HEK293 (cell line): ENCODE results near the gene LDLR.

Source experiments
- GLIS1 ChIP-seq: fragments of 450-650 bp; formaldehyde crosslinking; IDR thresholded peaks from 2 replicates; pipeline ENCODE4 v1.5.1; 2016; ENCODE audit warnings: missing biosample characterization, missing genetic modification characterization
- INSM2 ChIP-seq: fragments of 450-650 bp; formaldehyde crosslinking; IDR thresholded peaks from 2 replicates; pipeline ENCODE4 v1.5.1; 2016; ENCODE audit warnings: missing biosample characterization, missing genetic modification characterization
- KLF16 ChIP-seq: fragments of 450-650 bp; formaldehyde crosslinking; IDR thresholded peaks from 2 replicates; pipeline ENCODE4 v1.5.1; 2017; ENCODE audit warnings: missing biosample characterization, missing genetic modification characterization
- KLF17 ChIP-seq: fragments of 450-650 bp; formaldehyde crosslinking; IDR thresholded peaks from 2 replicates; pipeline ENCODE4 v1.5.1; 2016; ENCODE audit warnings: missing biosample characterization, missing genetic modification characterization
- PRDM2 ChIP-seq: fragments of 450-650 bp; formaldehyde crosslinking; IDR thresholded peaks from 2 replicates; pipeline ENCODE4 v1.5.1; 2016; ENCODE audit warnings: missing biosample characterization, missing genetic modification characterization, borderline replicate concordance
- SP3 ChIP-seq: fragments of 450-650 bp; formaldehyde crosslinking; IDR thresholded peaks from 2 replicates; pipeline ENCODE4 v1.5.1; 2016; ENCODE audit warnings: missing biosample characterization, missing genetic modification characterization
- ZBTB17 ChIP-seq: fragments of 450-650 bp; formaldehyde crosslinking; IDR thresholded peaks from 2 replicates; pipeline ENCODE4 v1.5.1; 2016; ENCODE audit warnings: missing biosample characterization, missing genetic modification characterization
- ZBTB20 ChIP-seq: fragments of 450-650 bp; formaldehyde crosslinking; IDR thresholded peaks from 2 replicates; pipeline ENCODE4 v1.5.1; 2016; ENCODE audit warnings: missing biosample characterization, missing genetic modification characterization
- ZBTB6 ChIP-seq: fragments of 450-650 bp; formaldehyde crosslinking; IDR thresholded peaks from 2 replicates; pipeline ENCODE4 v1.5.1; 2017; ENCODE audit warnings: missing biosample characterization, missing genetic modification characterization
- ZIC2 ChIP-seq: fragments of 450-650 bp; formaldehyde crosslinking; IDR thresholded peaks from 2 replicates; pipeline ENCODE4 v1.5.1; 2016; ENCODE audit warnings: missing biosample characterization, missing genetic modification characterization
- ZNF138 ChIP-seq: fragments of 450-650 bp; formaldehyde crosslinking; IDR thresholded peaks from 2 replicates; pipeline ENCODE4 v1.5.1; 2016; ENCODE audit warnings: missing biosample characterization, missing genetic modification characterization, borderline replicate concordance
- ZNF140 ChIP-seq: fragments of 450-650 bp; formaldehyde crosslinking; IDR thresholded peaks from 2 replicates; pipeline ENCODE4 v1.5.1; 2016; ENCODE audit warnings: missing biosample characterization, missing genetic modification characterization
- ZNF155 ChIP-seq: fragments of 450-650 bp; formaldehyde crosslinking; IDR thresholded peaks from 2 replicates; pipeline ENCODE4 v1.5.1; 2016; ENCODE audit warnings: missing biosample characterization, missing genetic modification characterization
- ZNF211 ChIP-seq: fragments of 450-650 bp; formaldehyde crosslinking; IDR thresholded peaks from 2 replicates; pipeline ENCODE4 v1.5.1; 2016; ENCODE audit warnings: low read depth, missing biosample characterization, missing genetic modification characterization
- ZNF335 ChIP-seq: fragments of 450-650 bp; formaldehyde crosslinking; conservative IDR thresholded peaks from 2 replicates; pipeline ENCODE4 v1.5.1; 2016; ENCODE audit warnings: missing biosample characterization, missing genetic modification characterization
- ZNF37A ChIP-seq: fragments of 450-650 bp; IDR thresholded peaks from 2 replicates; pipeline ENCODE4 v1.5.1; 2018; ENCODE audit warnings: missing biosample characterization, missing genetic modification characterization
- ZNF394 ChIP-seq: fragments of 450-650 bp; formaldehyde crosslinking; IDR thresholded peaks from 2 replicates; pipeline ENCODE4 v1.5.1; 2016; ENCODE audit warnings: missing biosample characterization, missing genetic modification characterization, mild to moderate bottlenecking, moderate library complexity, borderline replicate concordance
- ZNF404 ChIP-seq: fragments of 450-650 bp; formaldehyde crosslinking; IDR thresholded peaks from 2 replicates; pipeline ENCODE4 v1.5.1; 2017; ENCODE audit warnings: missing biosample characterization, missing genetic modification characterization
- ZNF555 ChIP-seq: fragments of 450-650 bp; formaldehyde crosslinking; conservative IDR thresholded peaks from 2 replicates; pipeline ENCODE4 v1.5.1; 2017; ENCODE audit warnings: missing biosample characterization, mild to moderate bottlenecking, missing genetic modification characterization, inconsistent platforms
- ZNF561 ChIP-seq: fragments of 450-650 bp; IDR thresholded peaks from 2 replicates; pipeline ENCODE4 v1.5.1; 2018; ENCODE audit warnings: missing biosample characterization, missing genetic modification characterization, borderline replicate concordance
- TF ChIP-seq, protein P1 (sequence below): fragments of 450-650 bp; formaldehyde crosslinking; conservative IDR thresholded peaks from 2 replicates; pipeline ENCODE4 v1.5.1; 2016; ENCODE audit warnings: low read depth, missing biosample characterization, missing genetic modification characterization
- TF ChIP-seq, protein P2 (sequence below): fragments of 450-650 bp; formaldehyde crosslinking; IDR thresholded peaks from 2 replicates; pipeline ENCODE4 v1.5.1; 2016; ENCODE audit warnings: missing biosample characterization, missing genetic modification characterization
- TF ChIP-seq, protein P3 (sequence below): fragments of 450-650 bp; formaldehyde crosslinking; IDR thresholded peaks from 2 replicates; pipeline ENCODE4 v1.5.1; 2016; ENCODE audit warnings: missing biosample characterization, missing genetic modification characterization

Gene LDLR

GRCh38 chr19:11091703-11092153 is 2.5 kb downstream of the LDLR start (continued):
- TF ChIP-seq ZBTB20 (peak; percentile 37; the same call in 1 of the 2 replicates), ZNF335 (tag by site-specific recombination) (peak; percentile 42; the same call in 1 of the 2 replicates), ZNF211 (tag by site-specific recombination) (no peak), KLF16 (tag by site-specific recombination) (no peak), ZNF37A (tag by site-specific recombination) (no peak), ZNF561 (tag by site-specific recombination) (no peak), ZNF394 (tag by site-specific recombination) (peak; percentile 37; the same call in 1 of the 2 replicates), ZNF155 (tag by site-specific recombination) (no peak), ZIC2 (no peak), ZNF404 (tag by site-specific recombination) (no peak), SP3 (tag by site-specific recombination) (no peak), KLF17 (tag by site-specific recombination) (no peak), ZBTB6 (tag by site-specific recombination) (no peak), PRDM2 (tag by site-specific recombination) (no peak), ZNF555 (no peak), GLIS1 (no peak), ZNF140 (no peak), INSM2 (peak; percentile 70), ZNF138 (tag by site-specific recombination) (no peak), ZBTB17 (tag by site-specific recombination) (0 out of 2 replicates have a peak, but pooled peaks have one; percentile 48)
- TF ChIP-seq, protein P1, sequence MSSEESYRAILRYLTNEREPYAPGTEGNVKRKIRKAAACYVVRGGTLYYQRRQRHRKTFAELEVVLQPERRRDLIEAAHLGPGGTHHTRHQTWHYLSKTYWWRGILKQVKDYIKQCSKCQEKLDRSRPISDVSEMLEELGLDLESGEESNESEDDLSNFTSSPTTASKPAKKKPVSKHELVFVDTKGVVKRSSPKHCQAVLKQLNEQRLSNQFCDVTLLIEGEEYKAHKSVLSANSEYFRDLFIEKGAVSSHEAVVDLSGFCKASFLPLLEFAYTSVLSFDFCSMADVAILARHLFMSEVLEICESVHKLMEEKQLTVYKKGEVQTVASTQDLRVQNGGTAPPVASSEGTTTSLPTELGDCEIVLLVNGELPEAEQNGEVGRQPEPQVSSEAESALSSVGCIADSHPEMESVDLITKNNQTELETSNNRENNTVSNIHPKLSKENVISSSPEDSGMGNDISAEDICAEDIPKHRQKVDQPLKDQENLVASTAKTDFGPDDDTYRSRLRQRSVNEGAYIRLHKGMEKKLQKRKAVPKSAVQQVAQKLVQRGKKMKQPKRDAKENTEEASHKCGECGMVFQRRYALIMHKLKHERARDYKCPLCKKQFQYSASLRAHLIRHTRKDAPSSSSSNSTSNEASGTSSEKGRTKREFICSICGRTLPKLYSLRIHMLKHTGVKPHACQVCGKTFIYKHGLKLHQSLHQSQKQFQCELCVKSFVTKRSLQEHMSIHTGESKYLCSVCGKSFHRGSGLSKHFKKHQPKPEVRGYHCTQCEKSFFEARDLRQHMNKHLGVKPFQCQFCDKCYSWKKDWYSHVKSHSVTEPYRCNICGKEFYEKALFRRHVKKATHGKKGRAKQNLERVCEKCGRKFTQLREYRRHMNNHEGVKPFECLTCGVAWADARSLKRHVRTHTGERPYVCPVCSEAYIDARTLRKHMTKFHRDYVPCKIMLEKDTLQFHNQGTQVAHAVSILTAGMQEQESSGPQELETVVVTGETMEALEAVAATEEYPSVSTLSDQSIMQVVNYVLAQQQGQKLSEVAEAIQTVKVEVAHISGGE (tag by site-specific recombination) = no peak
- TF ChIP-seq, protein P2, sequence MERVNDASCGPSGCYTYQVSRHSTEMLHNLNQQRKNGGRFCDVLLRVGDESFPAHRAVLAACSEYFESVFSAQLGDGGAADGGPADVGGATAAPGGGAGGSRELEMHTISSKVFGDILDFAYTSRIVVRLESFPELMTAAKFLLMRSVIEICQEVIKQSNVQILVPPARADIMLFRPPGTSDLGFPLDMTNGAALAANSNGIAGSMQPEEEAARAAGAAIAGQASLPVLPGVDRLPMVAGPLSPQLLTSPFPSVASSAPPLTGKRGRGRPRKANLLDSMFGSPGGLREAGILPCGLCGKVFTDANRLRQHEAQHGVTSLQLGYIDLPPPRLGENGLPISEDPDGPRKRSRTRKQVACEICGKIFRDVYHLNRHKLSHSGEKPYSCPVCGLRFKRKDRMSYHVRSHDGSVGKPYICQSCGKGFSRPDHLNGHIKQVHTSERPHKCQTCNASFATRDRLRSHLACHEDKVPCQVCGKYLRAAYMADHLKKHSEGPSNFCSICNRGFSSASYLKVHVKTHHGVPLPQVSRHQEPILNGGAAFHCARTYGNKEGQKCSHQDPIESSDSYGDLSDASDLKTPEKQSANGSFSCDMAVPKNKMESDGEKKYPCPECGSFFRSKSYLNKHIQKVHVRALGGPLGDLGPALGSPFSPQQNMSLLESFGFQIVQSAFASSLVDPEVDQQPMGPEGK (tag by site-specific recombination) = no peak
- TF ChIP-seq, protein P3, sequence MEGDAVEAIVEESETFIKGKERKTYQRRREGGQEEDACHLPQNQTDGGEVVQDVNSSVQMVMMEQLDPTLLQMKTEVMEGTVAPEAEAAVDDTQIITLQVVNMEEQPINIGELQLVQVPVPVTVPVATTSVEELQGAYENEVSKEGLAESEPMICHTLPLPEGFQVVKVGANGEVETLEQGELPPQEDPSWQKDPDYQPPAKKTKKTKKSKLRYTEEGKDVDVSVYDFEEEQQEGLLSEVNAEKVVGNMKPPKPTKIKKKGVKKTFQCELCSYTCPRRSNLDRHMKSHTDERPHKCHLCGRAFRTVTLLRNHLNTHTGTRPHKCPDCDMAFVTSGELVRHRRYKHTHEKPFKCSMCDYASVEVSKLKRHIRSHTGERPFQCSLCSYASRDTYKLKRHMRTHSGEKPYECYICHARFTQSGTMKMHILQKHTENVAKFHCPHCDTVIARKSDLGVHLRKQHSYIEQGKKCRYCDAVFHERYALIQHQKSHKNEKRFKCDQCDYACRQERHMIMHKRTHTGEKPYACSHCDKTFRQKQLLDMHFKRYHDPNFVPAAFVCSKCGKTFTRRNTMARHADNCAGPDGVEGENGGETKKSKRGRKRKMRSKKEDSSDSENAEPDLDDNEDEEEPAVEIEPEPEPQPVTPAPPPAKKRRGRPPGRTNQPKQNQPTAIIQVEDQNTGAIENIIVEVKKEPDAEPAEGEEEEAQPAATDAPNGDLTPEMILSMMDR = no peak
